ENCODE results near the gene TMEM163.

DNA sequence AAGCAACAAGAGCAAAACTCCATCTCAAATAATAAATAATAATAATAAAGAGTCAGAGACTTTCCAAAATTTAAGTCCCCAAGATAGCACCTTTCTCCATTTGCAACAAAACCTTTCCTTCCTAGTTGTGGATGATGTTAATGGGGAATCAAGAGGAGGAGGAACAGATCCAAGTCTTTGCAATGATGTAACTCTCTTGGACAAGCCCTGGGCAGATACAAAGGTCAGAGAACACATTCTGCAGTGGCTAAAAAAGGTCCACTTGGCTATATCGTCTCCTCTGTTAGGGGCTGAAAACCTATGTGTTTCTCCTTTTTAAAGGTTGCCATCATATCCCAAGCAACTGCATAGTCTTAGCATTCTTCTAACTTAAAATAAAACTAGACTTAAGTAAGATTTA, 151.1 kb downstream of the TMEM163 start:
- TF ChIP-seq, protein P1, sequence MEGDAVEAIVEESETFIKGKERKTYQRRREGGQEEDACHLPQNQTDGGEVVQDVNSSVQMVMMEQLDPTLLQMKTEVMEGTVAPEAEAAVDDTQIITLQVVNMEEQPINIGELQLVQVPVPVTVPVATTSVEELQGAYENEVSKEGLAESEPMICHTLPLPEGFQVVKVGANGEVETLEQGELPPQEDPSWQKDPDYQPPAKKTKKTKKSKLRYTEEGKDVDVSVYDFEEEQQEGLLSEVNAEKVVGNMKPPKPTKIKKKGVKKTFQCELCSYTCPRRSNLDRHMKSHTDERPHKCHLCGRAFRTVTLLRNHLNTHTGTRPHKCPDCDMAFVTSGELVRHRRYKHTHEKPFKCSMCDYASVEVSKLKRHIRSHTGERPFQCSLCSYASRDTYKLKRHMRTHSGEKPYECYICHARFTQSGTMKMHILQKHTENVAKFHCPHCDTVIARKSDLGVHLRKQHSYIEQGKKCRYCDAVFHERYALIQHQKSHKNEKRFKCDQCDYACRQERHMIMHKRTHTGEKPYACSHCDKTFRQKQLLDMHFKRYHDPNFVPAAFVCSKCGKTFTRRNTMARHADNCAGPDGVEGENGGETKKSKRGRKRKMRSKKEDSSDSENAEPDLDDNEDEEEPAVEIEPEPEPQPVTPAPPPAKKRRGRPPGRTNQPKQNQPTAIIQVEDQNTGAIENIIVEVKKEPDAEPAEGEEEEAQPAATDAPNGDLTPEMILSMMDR (IDR thresholded peaks at IDR 0.05): no peak
- no peak for TF ChIP-seq POLR2A (IDR thresholded peaks at IDR 0.05)

Data from uterus (tissue), 2 donors.